ENCODE results near the gene PNMA6A. TPM values are rescaled to one million over a fixed set of nuclear protein-coding genes. Genes with fewer than 3 reads are reported as not detected.

Gene PNMA6A
- total RNA-seq, 1 experiment from 2014 or later, result 9.4 TPM

Small RNAs within 50 kb of the gene (small RNA-seq; reads per million reads assigned to genes)
- 0 reads per million in 2 experiments for gene AC243428.1

Other genes with a start within 250 kb of the PNMA6A start
- gene CETN2, start 241.7 kb upstream of the PNMA6A start, total RNA-seq (2014; rRNA removed; shearing (Covaris generic)), result 26.8 and 30.8 TPM in 2 replicates
- gene NSDHL, start 241.4 kb upstream of the PNMA6A start, total RNA-seq (2014; rRNA removed; shearing (Covaris generic)), result 15.1 and 17.9 TPM in 2 replicates
- 0.56 and 0.92 TPM in 2 replicates for gene ZNF185, start 174.4 kb upstream of the PNMA6A start, total RNA-seq (2014; rRNA removed; shearing (Covaris generic))
- not detected in 2 replicates for gene PNMA5, start 78.3 kb upstream of the PNMA6A start, total RNA-seq (2014; rRNA removed; shearing (Covaris generic))
- gene PNMA3, start 16.0 kb upstream of the PNMA6A start, total RNA-seq (2014; rRNA removed; shearing (Covaris generic)), result 0.98 and 1.3 TPM in 2 replicates
- gene MAGEA1, start 106.8 kb downstream of the PNMA6A start, total RNA-seq (2014; rRNA removed; shearing (Covaris generic)), result 2.2 and 2.5 TPM in 2 replicates
- not detected in 2 replicates for gene PNMA6F, start 249.3 kb downstream of the PNMA6A start, total RNA-seq (2014; rRNA removed; shearing (Covaris generic))

All from SK-MEL-5 (cell line).